ENCODE results near the gene SMAD7.

The SMAD7 gene

DNA sequence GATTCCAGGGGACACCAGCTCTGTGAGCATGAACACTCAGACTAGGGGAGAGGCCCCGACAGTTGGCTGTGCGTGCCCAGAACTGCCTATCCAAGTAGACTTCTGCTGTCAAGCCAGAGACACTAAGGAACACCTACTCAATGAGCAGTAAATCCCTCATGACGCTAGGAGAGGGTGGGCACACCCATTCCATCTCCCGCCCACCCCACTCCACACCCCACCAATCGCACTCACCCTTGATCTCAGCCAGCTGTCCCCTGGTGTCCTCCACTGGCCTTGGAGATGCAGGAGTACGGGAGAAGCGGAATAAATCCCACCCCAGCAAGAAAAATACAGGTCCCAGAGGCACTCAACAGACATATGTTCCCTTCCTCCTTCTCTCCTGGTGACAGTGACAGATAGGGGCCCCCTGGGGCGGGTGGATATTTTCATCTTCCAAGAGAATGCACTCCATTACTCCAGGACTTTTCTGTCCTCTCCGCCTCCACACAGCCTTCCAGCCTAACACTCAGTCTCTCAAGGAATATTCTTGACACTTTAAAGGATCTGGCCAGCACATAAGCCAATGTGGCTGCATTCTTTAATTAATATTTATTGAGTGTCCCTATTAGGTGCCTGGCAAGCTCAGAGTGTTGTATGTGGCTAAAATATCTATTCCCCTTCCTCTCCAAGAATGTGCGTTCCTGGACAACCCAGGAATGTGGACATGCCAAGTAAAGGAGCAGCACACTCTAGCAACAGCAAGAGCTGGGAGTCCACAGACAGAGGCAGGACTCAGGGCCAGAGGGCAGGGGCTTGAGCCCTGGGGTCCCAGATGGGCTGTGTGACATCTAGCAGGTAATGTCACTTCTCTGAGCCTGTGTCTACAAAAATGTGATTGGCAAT is 13.1 kb upstream of the SMAD7 start:
- no peaks in the 10 kb centered on the region for H3K36me3 ChIP-seq (ENCODE audit: control insufficient read depth, insufficient read depth, low read length)
- no peak overlapping the region for H3K9ac ChIP-seq (ENCODE audit: low read length)
- peaks cover 13% of the 10 kb centered on the region for H3K4me1 ChIP-seq (ENCODE audit: control insufficient read depth, insufficient read depth, low read length)
- no peaks in the 10 kb centered on the region for H3K9me3 ChIP-seq (ENCODE audit: control insufficient read depth, low read length)
- H3K27me3 ChIP-seq (ENCODE audit: control insufficient read depth, insufficient read depth, low read length): no peaks in the 10 kb centered on the region
- H3K4me3 ChIP-seq (ENCODE audit: low read length): no peak overlapping the region

- Histone ChIP-seq H3K36me3 (ENCODE audit: control insufficient read depth, insufficient read depth, low read length) (no peaks in the 10 kb centered on the region), H3K9me3 (ENCODE audit: control insufficient read depth, low read length) (no peaks in the 10 kb centered on the region), H3K9ac (ENCODE audit: low read length) (no peak overlapping the region), H3K27me3 (ENCODE audit: control insufficient read depth, insufficient read depth, low read length) (no peaks in the 10 kb centered on the region), H3K4me3 (ENCODE audit: low read length) (no peak overlapping the region), H3K4me1 (ENCODE audit: control insufficient read depth, insufficient read depth, low read length) (peaks cover 13% of the 10 kb centered on the region)
Observed at GRCh38 chr18:48962994-48963561, 12.3 kb upstream of the SMAD7 start.

DNA sequence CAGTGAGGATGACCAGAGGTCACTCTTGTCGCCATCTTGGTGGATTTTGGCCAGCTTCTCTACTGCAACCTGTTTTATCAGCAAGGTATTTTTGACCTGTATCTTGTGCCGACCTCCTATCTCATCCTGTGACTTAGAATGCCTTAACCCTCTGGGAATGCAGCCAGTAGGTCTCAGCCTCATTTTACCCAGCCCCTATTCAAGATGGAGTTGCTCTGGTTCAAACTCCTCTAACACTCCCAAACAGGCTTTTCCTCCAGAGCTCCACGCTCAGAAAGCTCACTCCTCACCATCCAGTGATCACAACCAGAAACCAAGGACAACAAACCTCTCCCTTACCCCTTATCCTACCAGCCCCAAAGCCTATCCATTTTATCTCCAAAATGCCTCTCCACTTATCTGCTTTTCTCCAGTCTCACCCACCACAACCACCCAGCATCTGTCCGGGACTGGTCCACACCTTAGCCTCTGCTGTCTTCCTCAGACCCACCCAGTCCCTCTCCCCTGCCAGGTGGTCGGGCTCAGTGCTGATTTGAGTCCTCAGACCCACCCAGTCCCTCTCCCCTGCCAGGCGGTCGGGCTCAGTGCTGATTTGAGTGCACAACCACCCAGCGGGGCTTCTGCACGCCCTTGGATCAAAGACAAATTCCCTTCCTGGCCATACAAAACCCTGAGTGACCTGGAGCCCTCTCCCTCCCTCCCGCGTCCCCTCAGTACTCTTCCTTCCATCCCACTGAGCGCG is 11.7 kb upstream of the SMAD7 start:
- H3K27me3 ChIP-seq (ENCODE audit: control insufficient read depth, insufficient read depth, low read length): no peaks in the 10 kb centered on the region
- no peaks in the 10 kb centered on the region for H3K36me3 ChIP-seq (ENCODE audit: control insufficient read depth, insufficient read depth, low read length)
- peaks cover 16% of the 10 kb centered on the region for H3K4me1 ChIP-seq (ENCODE audit: control insufficient read depth, insufficient read depth, low read length)
- H3K9me3 ChIP-seq (ENCODE audit: control insufficient read depth, low read length): no peaks in the 10 kb centered on the region
- no peak overlapping the region for H3K9ac ChIP-seq (ENCODE audit: low read length)
- H3K4me3 ChIP-seq (ENCODE audit: low read length): no peak overlapping the region

- Histone ChIP-seq H3K4me1 (ENCODE audit: control insufficient read depth, insufficient read depth, low read length) (peaks cover 16% of the 10 kb centered on the region), H3K36me3 (ENCODE audit: control insufficient read depth, insufficient read depth, low read length) (no peaks in the 10 kb centered on the region), H3K4me3 (ENCODE audit: low read length) (no peak overlapping the region), H3K9ac (ENCODE audit: low read length) (no peak overlapping the region), H3K27me3 (ENCODE audit: control insufficient read depth, insufficient read depth, low read length) (no peaks in the 10 kb centered on the region), H3K9me3 (ENCODE audit: control insufficient read depth, low read length) (no peaks in the 10 kb centered on the region)
Observed at GRCh38 chr18:48961547-48961946, 10.8 kb upstream of the SMAD7 start.

DNA sequence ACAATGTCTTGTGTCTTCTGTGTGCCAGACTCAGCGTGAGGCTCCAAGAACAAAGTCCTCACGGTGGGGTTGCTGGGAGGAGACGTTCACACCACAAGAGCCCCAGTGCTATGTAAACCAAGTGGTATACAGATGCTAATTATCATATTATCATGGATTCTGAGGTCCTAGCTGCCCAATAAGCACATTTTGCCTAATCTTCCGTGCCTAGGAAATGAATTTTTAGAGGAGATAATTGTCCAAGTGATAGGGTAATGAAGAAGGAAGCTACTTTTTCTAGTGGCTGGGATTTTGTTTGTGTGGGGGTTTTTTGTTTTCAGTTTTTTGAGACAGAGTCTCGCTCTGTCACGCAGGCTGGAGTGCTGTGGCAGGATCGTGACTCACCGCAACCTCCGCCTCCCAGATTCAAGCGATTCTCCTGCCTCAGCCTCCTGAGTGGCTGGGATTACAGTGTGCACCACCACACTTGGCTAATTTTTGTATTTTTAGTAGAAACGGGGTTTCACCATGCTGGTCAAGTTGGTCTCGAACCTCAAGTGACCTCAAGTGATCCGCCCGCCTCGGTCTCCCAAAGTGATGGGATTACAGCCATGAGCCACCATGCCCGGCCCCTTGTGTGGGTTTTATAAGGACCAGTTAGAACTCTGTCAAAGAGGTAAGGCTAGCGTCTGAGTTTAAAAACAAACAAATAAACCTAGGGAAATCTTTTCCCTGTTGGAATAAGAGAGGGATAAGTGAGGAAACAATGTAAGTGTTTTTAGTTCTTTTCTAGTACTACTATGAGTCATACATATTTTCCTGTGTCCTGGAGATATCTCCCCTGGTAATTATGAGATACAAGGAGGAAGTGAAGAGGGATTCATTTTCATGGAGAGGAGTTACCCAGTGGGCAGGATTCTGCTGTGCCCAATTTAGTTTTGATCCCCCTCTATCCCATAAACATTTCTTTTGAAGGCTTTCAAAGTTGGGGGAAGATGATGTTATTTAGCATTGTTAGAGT is 9.5 kb upstream of the SMAD7 start:
- Histone ChIP-seq H3K4me3 (ENCODE audit: low read length) (no peak overlapping the region), H3K27me3 (ENCODE audit: control insufficient read depth, insufficient read depth, low read length) (no peaks in the 10 kb centered on the region), H3K4me1 (ENCODE audit: control insufficient read depth, insufficient read depth, low read length) (peaks cover 28% of the 10 kb centered on the region), H3K9me3 (ENCODE audit: control insufficient read depth, low read length) (no peaks in the 10 kb centered on the region), H3K36me3 (ENCODE audit: control insufficient read depth, insufficient read depth, low read length) (no peaks in the 10 kb centered on the region), H3K9ac (ENCODE audit: low read length) (no peak overlapping the region)

DNA sequence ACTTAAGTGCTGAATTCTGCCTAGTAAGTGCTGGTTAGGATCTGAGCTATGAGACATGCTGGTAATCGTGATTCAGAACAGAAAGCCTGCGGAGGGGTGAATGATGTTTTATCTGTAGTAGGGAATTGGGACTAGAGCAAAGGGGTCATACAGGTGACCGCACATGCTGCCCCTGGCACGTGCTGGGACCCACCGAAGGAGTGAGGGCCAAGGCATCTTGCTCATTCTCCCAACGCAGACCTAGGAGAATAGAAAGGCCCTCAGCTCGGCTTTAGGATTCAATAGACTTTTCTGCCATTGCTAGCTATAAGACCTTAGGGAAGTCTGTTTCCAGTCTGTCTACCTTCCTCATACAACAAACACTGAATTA is 8.8 kb upstream of the SMAD7 start:
- H3K4me3 ChIP-seq (ENCODE audit: low read length): no peak overlapping the region
- H3K27me3 ChIP-seq (ENCODE audit: control insufficient read depth, insufficient read depth, low read length): no peaks in the 10 kb centered on the region
- no peaks in the 10 kb centered on the region for H3K9me3 ChIP-seq (ENCODE audit: control insufficient read depth, low read length)
- H3K9ac ChIP-seq (ENCODE audit: low read length): no peak overlapping the region
- peaks cover 31% of the 10 kb centered on the region for H3K4me1 ChIP-seq (ENCODE audit: control insufficient read depth, insufficient read depth, low read length)
- no peaks in the 10 kb centered on the region for H3K36me3 ChIP-seq (ENCODE audit: control insufficient read depth, insufficient read depth, low read length)

GRCh38 chr18:48958951-48959350 is 8.2 kb upstream of the SMAD7 start:
- Histone ChIP-seq H3K9me3 (ENCODE audit: control insufficient read depth, low read length) (no peaks in the 10 kb centered on the region), H3K9ac (ENCODE audit: low read length) (no peak overlapping the region), H3K4me1 (ENCODE audit: control insufficient read depth, insufficient read depth, low read length) (peaks cover 31% of the 10 kb centered on the region), H3K36me3 (ENCODE audit: control insufficient read depth, insufficient read depth, low read length) (no peaks in the 10 kb centered on the region), H3K27me3 (ENCODE audit: control insufficient read depth, insufficient read depth, low read length) (no peaks in the 10 kb centered on the region), H3K4me3 (ENCODE audit: low read length) (no peak overlapping the region)

GRCh38 chr18:48957616-48958015 is 6.9 kb upstream of the SMAD7 start:
- peaks cover 37% of the 10 kb centered on the region for H3K4me1 ChIP-seq (ENCODE audit: control insufficient read depth, insufficient read depth, low read length)
- H3K9me3 ChIP-seq (ENCODE audit: control insufficient read depth, low read length): no peaks in the 10 kb centered on the region
- H3K4me3 ChIP-seq (ENCODE audit: low read length): no peak overlapping the region

DNA sequence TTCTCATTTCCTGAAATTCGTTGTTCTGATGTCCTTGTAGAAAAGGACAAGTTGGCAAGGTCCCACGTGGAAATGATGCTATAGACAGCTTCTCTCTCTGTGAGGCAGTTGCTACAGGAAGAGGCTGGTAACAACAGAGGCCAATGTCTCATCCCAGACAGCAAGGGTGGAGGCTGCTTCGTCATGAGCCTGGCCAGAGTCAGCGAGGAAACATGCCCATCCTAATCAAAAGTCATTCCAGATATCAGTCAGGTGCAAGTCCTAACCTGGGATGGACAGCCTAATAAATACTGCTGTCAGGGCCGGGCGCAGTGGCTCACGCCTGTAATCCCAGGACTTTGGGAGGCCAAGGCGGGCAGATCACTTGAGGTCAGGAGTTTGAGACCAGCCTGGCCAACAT is 6.4 kb upstream of the SMAD7 start:
- no peak overlapping the region for H3K4me3 ChIP-seq (ENCODE audit: low read length)
- H3K4me1 ChIP-seq (ENCODE audit: control insufficient read depth, insufficient read depth, low read length): peaks cover 37% of the 10 kb centered on the region
- H3K9ac ChIP-seq (ENCODE audit: low read length): no peak overlapping the region
- no peaks in the 10 kb centered on the region for H3K9me3 ChIP-seq (ENCODE audit: control insufficient read depth, low read length)
- no peaks in the 10 kb centered on the region for H3K36me3 ChIP-seq (ENCODE audit: control insufficient read depth, insufficient read depth, low read length)
- H3K27me3 ChIP-seq (ENCODE audit: control insufficient read depth, insufficient read depth, low read length): no peaks in the 10 kb centered on the region

More at GRCh38 chr18:48957616-48958015, 6.9 kb upstream of the SMAD7 start:
- Histone ChIP-seq H3K36me3 (ENCODE audit: control insufficient read depth, insufficient read depth, low read length) (no peaks in the 10 kb centered on the region), H3K27me3 (ENCODE audit: control insufficient read depth, insufficient read depth, low read length) (no peaks in the 10 kb centered on the region), H3K9ac (ENCODE audit: low read length) (no peak overlapping the region)

DNA sequence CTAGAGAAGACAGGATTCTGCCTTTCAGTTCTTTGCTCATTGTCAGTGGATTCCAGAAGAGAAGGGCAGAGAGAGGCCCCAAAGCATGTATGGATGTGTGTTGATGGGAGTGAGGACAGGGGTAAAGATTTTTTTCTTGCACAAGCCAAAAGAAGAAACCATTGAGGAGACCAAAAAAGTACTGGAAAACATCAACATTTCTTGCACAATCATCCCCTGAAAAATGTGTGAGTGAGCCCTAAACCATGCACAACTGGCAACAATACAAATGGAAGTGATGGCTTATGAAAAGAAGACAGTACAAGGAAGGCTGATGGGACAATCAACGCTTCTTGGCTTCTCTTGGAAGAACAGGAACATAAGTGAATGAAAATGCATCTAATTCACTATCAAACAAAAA is 5.6 kb upstream of the SMAD7 start:
- no peak overlapping the region for H3K4me3 ChIP-seq (ENCODE audit: low read length)
- H3K36me3 ChIP-seq (ENCODE audit: control insufficient read depth, insufficient read depth, low read length): no peaks in the 10 kb centered on the region
- H3K4me1 ChIP-seq (ENCODE audit: control insufficient read depth, insufficient read depth, low read length): peaks cover 35% of the 10 kb centered on the region
- H3K9ac ChIP-seq (ENCODE audit: low read length): no peak overlapping the region
- no peaks in the 10 kb centered on the region for H3K9me3 ChIP-seq (ENCODE audit: control insufficient read depth, low read length)
- no peaks in the 10 kb centered on the region for H3K27me3 ChIP-seq (ENCODE audit: control insufficient read depth, insufficient read depth, low read length)

DNA sequence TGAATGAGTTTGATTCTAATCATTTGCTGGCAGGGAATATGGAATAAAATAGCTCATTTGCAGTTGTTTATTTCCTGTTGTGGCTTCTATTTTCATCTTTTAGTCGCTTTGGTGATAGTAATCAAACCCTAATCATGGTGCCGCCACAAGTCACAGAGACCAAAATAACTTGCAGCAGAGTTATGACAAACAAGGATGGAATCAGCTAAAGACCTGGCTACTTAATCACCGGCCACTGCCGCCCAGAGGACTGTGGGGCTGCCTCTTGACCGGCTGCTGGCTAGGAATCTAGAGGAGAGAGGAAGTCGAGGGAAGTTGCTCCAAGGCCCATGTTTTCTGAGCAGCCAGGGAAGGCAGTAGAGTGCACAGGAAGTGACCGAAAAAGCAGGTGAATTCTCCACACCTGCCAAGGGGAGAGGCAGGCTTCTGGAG is 5.1 kb upstream of the SMAD7 start:
- H3K9ac ChIP-seq (ENCODE audit: low read length): peak overlapping the region; percentile 32
- H3K4me3 ChIP-seq (ENCODE audit: low read length): no peak overlapping the region
- no peaks in the 10 kb centered on the region for H3K9me3 ChIP-seq (ENCODE audit: control insufficient read depth, low read length)
- no peaks in the 10 kb centered on the region for H3K27me3 ChIP-seq (ENCODE audit: control insufficient read depth, insufficient read depth, low read length)
- H3K36me3 ChIP-seq (ENCODE audit: control insufficient read depth, insufficient read depth, low read length): no peaks in the 10 kb centered on the region
- peaks cover 30% of the 10 kb centered on the region for H3K4me1 ChIP-seq (ENCODE audit: control insufficient read depth, insufficient read depth, low read length)

All from mucosa of stomach (tissue), 1 donor.